OCI-LY3 (cell line): ENCODE data around the gene FAM13A.
A peak's percentile ranks its signal among the peaks of the same experiment; 100 is the strongest.

Source experiments
- EZH2phosphoT487 ChIP-seq: fragments of 200-600 bp; shearing (Covaris generic); IDR thresholded peaks from 2 replicates; pipeline ENCODE4 v1.6.1; 2018; ENCODE audit warnings: antibody characterized with exemption, mixed run types, low read depth
- TF ChIP-seq, protein P1 (sequence below): fragments of 200-600, 300-600 bp; sonication (generic); IDR thresholded peaks from 2 replicates; pipeline ENCODE4 v1.5.1; 2014; ENCODE audit warnings: antibody characterized with exemption, low read length, low read depth

DNA sequence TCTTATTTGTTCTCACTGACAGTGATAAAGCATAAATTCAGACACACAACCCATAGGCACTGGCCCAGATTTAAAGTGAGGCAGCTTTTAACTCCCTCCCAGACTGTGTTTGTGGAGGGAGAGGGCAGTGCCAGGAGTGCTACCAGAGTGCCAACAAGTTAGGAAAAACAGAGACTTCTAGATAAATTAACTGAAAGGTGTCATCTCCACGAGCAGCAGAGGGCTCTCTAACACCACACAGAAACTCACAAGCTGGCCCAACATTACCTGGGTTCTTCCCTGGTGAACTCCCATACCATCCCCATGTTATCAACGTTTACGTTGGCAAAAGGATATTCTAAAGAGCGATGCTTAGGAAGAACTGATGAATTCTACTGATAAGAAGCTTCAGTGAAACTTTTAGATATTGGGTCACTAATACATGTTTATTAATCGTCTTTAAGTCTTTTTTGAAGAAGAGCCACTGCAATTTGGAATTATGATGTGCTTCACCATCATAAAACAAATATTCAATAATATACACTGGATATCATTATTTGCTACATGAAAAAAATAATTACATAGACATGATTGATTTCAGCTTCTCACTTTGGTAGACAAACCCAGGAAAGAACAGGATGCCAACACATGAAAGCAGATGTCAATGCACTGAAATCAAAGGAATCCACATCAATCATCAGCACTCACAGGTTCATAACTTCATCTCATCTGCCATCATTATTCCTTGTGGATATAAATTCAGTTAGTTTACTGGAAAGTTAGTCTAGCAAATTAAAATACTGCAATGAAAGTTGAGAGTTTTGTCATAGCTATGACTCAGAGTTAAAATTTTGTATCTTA is 238.1 kb downstream of the FAM13A start:
- TF ChIP-seq, protein P1, sequence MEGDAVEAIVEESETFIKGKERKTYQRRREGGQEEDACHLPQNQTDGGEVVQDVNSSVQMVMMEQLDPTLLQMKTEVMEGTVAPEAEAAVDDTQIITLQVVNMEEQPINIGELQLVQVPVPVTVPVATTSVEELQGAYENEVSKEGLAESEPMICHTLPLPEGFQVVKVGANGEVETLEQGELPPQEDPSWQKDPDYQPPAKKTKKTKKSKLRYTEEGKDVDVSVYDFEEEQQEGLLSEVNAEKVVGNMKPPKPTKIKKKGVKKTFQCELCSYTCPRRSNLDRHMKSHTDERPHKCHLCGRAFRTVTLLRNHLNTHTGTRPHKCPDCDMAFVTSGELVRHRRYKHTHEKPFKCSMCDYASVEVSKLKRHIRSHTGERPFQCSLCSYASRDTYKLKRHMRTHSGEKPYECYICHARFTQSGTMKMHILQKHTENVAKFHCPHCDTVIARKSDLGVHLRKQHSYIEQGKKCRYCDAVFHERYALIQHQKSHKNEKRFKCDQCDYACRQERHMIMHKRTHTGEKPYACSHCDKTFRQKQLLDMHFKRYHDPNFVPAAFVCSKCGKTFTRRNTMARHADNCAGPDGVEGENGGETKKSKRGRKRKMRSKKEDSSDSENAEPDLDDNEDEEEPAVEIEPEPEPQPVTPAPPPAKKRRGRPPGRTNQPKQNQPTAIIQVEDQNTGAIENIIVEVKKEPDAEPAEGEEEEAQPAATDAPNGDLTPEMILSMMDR, result peak; percentile 82
- TF ChIP-seq EZH2phosphoT487, result no peak
